Activated T-cell treated with anti-CD3 and anti-CD28 coated beads, Interleukin-2, amount 50 U/mL, for 72 hours (primary cell): ENCODE results near the gene SUSD1. TPM values are rescaled to one million over a fixed set of nuclear protein-coding genes. Genes with fewer than 3 reads are reported as not detected.

Experiments
- ATAC-seq, 2 donors: fragments of 150-1000 bp; cut with Tn5 transposase; replicated peaks in 1 of 2; 2 replicates each; pipeline ENCODE4 v1.10.0; 2021; ENCODE audit warnings: moderate library complexity in 2 of 2, mild to moderate bottlenecking in 1 of 2
- DNase-seq, 2 donors: peaks; one replicate each; pipeline ENCODE4 v3.0.0; 2021 to 2022; ENCODE audit warnings: mixed read lengths in 1 of 2
- H3K27ac Mint-ChIP-seq: one replicate; pipeline ENCODE4 v1.8.0; 2022; ENCODE audit warnings: mild to moderate bottlenecking, moderate library complexity, mixed read lengths
- H3K27me3 Mint-ChIP-seq: one replicate; pipeline ENCODE4 v1.8.0; 2022; ENCODE audit warnings: low read depth, mixed read lengths
- H3K36me3 Mint-ChIP-seq, 2 donors: one replicate each; pipeline ENCODE4 v1.8.0; 2022; ENCODE audit warnings: mixed read lengths in 2 of 2, mild to moderate bottlenecking in 1 of 2; ENCODE audit not compliant: insufficient read depth in 2 of 2
- H3K4me1 Mint-ChIP-seq: one replicate; pipeline ENCODE4 v1.8.0; 2022; ENCODE audit warnings: low read depth, mixed read lengths
- H3K4me3 Mint-ChIP-seq, 2 donors: one replicate each; pipeline ENCODE4 v1.8.0; 2022; ENCODE audit warnings: mild to moderate bottlenecking in 2 of 2, mixed read lengths in 2 of 2, moderate library complexity in 2 of 2
- H3K9me3 Mint-ChIP-seq, 2 donors: one replicate each; pipeline ENCODE4 v1.8.0; 2022; ENCODE audit warnings: mixed read lengths in 2 of 2
- total RNA-seq, 2 donors: library from RNA; stranded (reverse); gene quantifications; one replicate each; pipeline ENCODE4 v1.2.3, GENCODE V29; 2022

SUSD1 gene
- total RNA-seq, 2 donors from 2014 or later, result 6.6 to 9.9 TPM

- Mint-ChIP-seq H3K9me3 (no peaks in the 10 kb centered on the region), H3K4me1 (peaks cover 56% of the 10 kb centered on the region), H3K4me3 (peak overlapping the region in 1 of 2 donors; percentile 44), H3K27me3 (peaks cover 52% of the 10 kb centered on the region), H3K27ac (no peak overlapping the region), H3K36me3 (no peaks in the 10 kb centered on the region)
- ATAC-seq, result peak; percentile 96
- DNase-seq, result peak; percentile 42 to 44
Measured at GRCh38 chr9:112012026-112012902, 162.8 kb downstream of the SUSD1 start.

DNA sequence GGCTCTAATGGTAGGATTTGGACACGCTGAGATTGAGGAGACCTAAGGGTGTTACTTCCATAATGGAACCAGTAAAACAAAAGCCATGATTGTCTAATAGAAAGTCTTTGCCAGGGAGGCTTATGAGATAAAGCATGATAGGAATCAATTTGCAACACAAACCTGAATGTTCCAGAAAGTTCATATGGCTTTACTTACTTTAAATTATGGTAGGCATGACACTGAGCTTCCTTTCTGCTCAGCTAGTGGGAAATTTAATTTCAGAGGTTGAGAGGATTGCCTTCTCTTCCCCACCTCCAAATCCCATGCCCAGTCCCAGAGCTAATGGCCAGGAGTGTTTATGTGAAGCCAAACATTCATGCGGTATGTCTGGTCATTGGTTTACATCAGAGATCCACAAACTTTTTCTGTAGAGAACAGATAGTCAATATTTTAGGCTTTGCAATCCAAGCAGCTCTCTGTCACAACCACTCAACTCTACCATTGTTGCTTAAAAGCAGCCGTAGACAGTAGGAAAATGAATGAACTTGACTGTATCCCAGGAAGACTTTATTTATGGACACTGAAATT, 164.0 kb downstream of the SUSD1 start:
- ATAC-seq (no peak), DNase-seq (no peak)
- no peak overlapping the region for H3K27ac Mint-ChIP-seq
- H3K9me3 Mint-ChIP-seq, result no peaks in the 10 kb centered on the region
- peaks cover 46% of the 10 kb centered on the region for H3K27me3 Mint-ChIP-seq
- H3K4me1 Mint-ChIP-seq, result peaks cover 57% of the 10 kb centered on the region
- H3K4me3 Mint-ChIP-seq, result no peak overlapping the region
- no peaks in the 10 kb centered on the region for H3K36me3 Mint-ChIP-seq

GRCh38 chr9:112010537-112010936, 164.6 kb downstream of the SUSD1 start:
- peaks cover 50% of the 10 kb centered on the region for H3K27me3 Mint-ChIP-seq
- no peak overlapping the region for H3K27ac Mint-ChIP-seq
- no peaks in the 10 kb centered on the region for H3K9me3 Mint-ChIP-seq
- DNase-seq (no peak), ATAC-seq (no peak)
- H3K36me3 Mint-ChIP-seq, result no peaks in the 10 kb centered on the region
- H3K4me1 Mint-ChIP-seq, result peaks cover 63% of the 10 kb centered on the region
- no peak overlapping the region for H3K4me3 Mint-ChIP-seq

GRCh38 chr9:112009656-112010055, 165.4 kb downstream of the SUSD1 start:
- Mint-ChIP-seq H3K4me1 (peaks cover 61% of the 10 kb centered on the region), H3K9me3 (no peaks in the 10 kb centered on the region), H3K4me3 (no peak overlapping the region), H3K27me3 (peaks cover 42% of the 10 kb centered on the region), H3K36me3 (no peaks in the 10 kb centered on the region), H3K27ac (no peak overlapping the region)
- ATAC-seq (no peak), DNase-seq (no peak)

DNA sequence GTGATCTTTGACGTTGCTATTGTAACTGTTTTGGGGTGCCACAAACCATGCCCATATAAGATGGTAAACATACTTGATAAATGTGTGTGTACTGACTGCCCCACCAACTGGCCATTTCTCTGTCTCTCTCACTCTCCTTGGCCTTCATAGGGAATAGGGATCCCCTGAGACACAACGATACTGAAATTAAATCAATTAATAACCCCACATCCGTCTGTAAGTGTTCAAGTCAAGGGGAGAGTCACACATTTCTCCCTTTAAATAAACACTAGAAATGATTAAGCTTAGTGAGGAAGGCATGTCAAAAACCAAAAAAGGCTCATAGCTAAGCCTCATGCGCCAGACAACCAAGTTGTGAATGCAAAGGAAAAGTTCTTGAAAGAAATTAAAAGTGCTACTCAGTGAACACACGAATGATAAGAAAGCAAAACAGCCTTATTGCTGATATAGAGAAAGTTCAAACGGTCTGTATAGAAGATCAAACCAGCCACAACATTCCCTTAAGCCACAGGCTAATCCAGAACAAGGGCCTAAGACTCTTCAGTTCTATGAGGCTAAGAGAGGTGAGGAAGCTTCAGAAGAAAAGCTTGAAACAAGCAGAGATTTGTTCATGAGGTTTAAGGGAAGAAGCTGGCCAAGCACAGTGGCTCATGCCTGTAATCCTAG, 167.4 kb downstream of the SUSD1 start:
- no peak overlapping the region for H3K27ac Mint-ChIP-seq
- peaks cover 40% of the 10 kb centered on the region for H3K27me3 Mint-ChIP-seq
- DNase-seq (no peak), ATAC-seq (no peak)
- no peaks in the 10 kb centered on the region for H3K9me3 Mint-ChIP-seq
- no peak overlapping the region for H3K4me3 Mint-ChIP-seq
- no peaks in the 10 kb centered on the region for H3K36me3 Mint-ChIP-seq
- peaks cover 62% of the 10 kb centered on the region for H3K4me1 Mint-ChIP-seq

- no peak for ATAC-seq
- H3K27ac Mint-ChIP-seq, result no peak overlapping the region
- H3K4me1 Mint-ChIP-seq, result peaks cover 60% of the 10 kb centered on the region
Measured at GRCh38 chr9:112006361-112007020, 168.6 kb downstream of the SUSD1 start.

DNA sequence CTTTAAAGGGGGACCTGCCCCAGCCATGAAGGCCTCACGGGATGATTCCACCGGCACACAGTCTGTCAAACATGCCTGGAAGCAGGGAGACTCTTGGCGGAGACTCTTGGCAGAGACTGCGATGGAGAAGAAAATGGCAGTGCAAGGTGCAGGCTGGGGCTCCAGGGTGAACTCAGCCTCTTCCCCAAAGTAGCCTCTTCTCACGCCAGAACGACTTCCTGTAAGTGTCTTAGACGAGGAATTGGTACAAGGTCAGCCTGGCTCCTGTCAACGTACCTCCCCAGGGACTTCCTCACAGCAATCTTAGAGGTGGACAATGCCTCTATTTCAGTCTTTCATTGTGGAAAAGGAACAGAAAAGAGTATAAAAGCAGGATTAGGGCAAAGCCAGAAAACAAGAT, 169.2 kb downstream of the SUSD1 start:
- no peak for DNase-seq
- no peak for ATAC-seq
- Mint-ChIP-seq H3K9me3 (no peaks in the 10 kb centered on the region), H3K27ac (no peak overlapping the region), H3K4me3 (no peak overlapping the region), H3K36me3 (no peaks in the 10 kb centered on the region), H3K4me1 (peaks cover 58% of the 10 kb centered on the region), H3K27me3 (peaks cover 36% of the 10 kb centered on the region)

More at GRCh38 chr9:112006361-112007020, 168.6 kb downstream of the SUSD1 start:
- no peaks in the 10 kb centered on the region for H3K36me3 Mint-ChIP-seq
- H3K27me3 Mint-ChIP-seq, result peaks cover 40% of the 10 kb centered on the region
- no peak for DNase-seq
- no peak overlapping the region for H3K4me3 Mint-ChIP-seq
- no peaks in the 10 kb centered on the region for H3K9me3 Mint-ChIP-seq

DNA sequence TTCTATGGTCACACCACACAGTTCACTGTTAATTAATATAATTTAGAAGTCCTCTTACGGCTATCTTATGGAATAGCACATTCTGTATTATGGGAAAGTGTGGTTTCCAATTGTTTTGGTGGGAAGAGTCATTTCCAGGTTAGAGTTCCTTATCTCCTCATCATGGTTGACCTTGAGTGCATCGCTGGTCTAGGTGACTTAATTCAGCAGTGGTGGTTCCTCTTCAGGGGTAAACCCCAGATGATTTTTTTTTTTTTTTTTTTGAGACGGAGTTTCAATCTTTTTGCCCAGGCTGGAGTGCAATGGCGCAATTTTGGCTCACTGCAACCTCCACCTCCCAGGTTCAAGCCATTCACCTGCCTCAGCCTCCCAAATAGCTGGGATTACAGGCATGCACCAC, 171.6 kb downstream of the SUSD1 start:
- Mint-ChIP-seq H3K4me3 (no peak overlapping the region), H3K9me3 (no peaks in the 10 kb centered on the region), H3K27me3 (peaks cover 13% of the 10 kb centered on the region), H3K4me1 (peaks cover 44% of the 10 kb centered on the region), H3K36me3 (no peaks in the 10 kb centered on the region), H3K27ac (no peak overlapping the region)
- no peak for DNase-seq
- no peak for ATAC-seq

- Mint-ChIP-seq H3K4me3 (no peak overlapping the region), H3K27ac (no peak overlapping the region), H3K9me3 (no peaks in the 10 kb centered on the region), H3K27me3 (peaks cover 12% of the 10 kb centered on the region), H3K4me1 (peaks cover 41% of the 10 kb centered on the region), H3K36me3 (no peaks in the 10 kb centered on the region)
- peak in 1 of 2 donors; percentile 10 for ATAC-seq
- no peak for DNase-seq
Measured at GRCh38 chr9:112002847-112003457, 172.1 kb downstream of the SUSD1 start.

DNA sequence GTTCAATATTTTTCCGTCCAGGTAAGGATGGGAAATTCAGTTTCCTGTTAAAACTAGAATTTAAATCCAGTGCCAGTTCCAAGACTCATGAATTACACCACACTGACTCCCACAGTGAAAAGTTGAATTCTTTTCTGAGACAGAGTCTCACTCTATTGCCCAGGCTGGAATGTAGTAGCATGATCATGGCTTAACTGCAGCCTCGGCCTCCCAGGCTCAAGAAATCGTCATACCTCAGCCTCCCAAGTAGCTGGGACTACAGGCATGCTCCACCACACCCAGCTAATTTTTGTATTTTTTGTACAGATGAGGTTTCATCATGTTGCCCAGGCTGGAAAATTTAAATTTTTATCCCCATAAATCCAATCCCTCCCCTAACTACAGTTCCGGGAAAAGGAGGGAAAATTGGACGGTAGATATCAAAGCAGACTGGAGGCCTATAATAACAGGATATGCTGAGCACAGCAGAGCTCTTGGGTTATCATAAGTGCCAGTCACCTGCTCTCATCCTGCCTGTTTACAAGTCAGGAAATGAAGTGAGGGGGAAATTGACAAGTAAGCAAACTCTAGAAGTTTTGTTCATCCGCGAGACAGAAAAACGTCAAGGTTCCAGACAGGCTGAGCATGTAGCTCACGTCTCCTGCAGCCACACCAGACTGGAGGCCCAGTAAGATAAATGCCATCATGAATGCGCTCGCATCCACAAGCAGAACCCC, 172.8 kb downstream of the SUSD1 start:
- Mint-ChIP-seq H3K27ac (no peak overlapping the region), H3K27me3 (peaks cover 6% of the 10 kb centered on the region), H3K4me3 (no peak overlapping the region), H3K9me3 (no peaks in the 10 kb centered on the region), H3K36me3 (no peaks in the 10 kb centered on the region), H3K4me1 (peaks cover 35% of the 10 kb centered on the region)
- ATAC-seq, result peak in 1 of 2 donors; percentile 69
- DNase-seq, result no peak

DNA sequence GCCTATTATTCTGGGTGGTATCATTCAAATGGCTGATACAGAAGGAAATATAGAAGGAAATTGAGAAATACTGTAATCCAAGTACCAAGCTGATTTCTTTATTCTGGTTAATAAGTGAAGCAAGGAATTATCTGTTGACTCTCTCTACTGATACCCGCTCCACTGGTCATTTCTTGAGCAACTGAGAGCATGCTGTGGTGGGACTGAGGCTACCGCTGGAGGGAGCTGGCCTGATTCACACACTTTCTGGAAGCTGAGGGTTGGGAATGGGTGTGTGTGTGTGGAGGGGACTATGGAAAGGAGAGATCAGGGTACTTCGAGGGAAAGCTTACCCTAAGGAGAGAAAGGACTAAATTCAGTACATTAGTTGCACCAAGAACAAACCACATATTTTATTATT, 174.4 kb downstream of the SUSD1 start:
- H3K4me1 Mint-ChIP-seq, result peaks cover 32% of the 10 kb centered on the region
- H3K9me3 Mint-ChIP-seq, result no peaks in the 10 kb centered on the region
- H3K27ac Mint-ChIP-seq, result no peak overlapping the region
- no peak overlapping the region for H3K4me3 Mint-ChIP-seq
- H3K27me3 Mint-ChIP-seq, result peaks cover under 1% of the 10 kb centered on the region
- ATAC-seq, result no peak
- DNase-seq, result no peak
- no peaks in the 10 kb centered on the region for H3K36me3 Mint-ChIP-seq

- no peak for ATAC-seq
- no peak for DNase-seq
- H3K36me3 Mint-ChIP-seq, result no peaks in the 10 kb centered on the region
- no peaks in the 10 kb centered on the region for H3K27me3 Mint-ChIP-seq
- no peak overlapping the region for H3K27ac Mint-ChIP-seq
- H3K4me1 Mint-ChIP-seq, result peaks cover 34% of the 10 kb centered on the region
- H3K4me3 Mint-ChIP-seq, result no peak overlapping the region
- no peaks in the 10 kb centered on the region for H3K9me3 Mint-ChIP-seq
Measured at GRCh38 chr9:111999319-111999718, 175.8 kb downstream of the SUSD1 start.
